ENCODE results near the gene CD84. TPM values are rescaled to one million over a fixed set of nuclear protein-coding genes. Genes with fewer than 3 reads are reported as not detected.

CD84 gene
- polyA plus RNA-seq, 1 of the 3 experiments (the other 2 are of a cell fraction) = not detected

GRCh38 chr1:160539990-160540858, 39.1 kb downstream of the CD84 start:
- H3K36me3 ChIP-seq (replicated peaks in 1 of 2; ENCODE audit: control insufficient read depth in 1 of 2, insufficient read depth in 2 of 2, low read length in 1 of 2) = no peaks in the 10 kb centered on the region
- no peaks in the 10 kb centered on the region for H3K9me3 ChIP-seq
- WGBS (ENCODE audit: low lambda C conversion rate) = 15% methylated on average over 8 of the region's 8 CpGs
- no peaks in the 10 kb centered on the region for H3K79me2 ChIP-seq (ENCODE audit: insufficient read depth)
- POLR2A ChIA-PET = no interaction called here
- no peaks in the 10 kb centered on the region for H3K27me3 ChIP-seq (ENCODE audit: insufficient read depth)
- no peak overlapping the region for H3K4me2 ChIP-seq
- H3K4me1 ChIP-seq (ENCODE audit: control insufficient read depth in 1 of 2, insufficient read depth in 2 of 2, low read depth in 1 of 2, low read length in 1 of 2) = no peaks in the 10 kb centered on the region
- CTCF ChIA-PET = no interaction called here
- no peaks in the 10 kb centered on the region for H3F3A ChIP-seq (replicated peaks; ENCODE audit: insufficient read depth)
- H4K20me1 ChIP-seq (ENCODE audit: insufficient read depth) = no peaks in the 10 kb centered on the region
- no peak overlapping the region for H3K27ac ChIP-seq (ENCODE audit: low read depth in 2 of 2, low read length in 1 of 2)
- H3K9ac ChIP-seq = no peak overlapping the region
- no peak overlapping the region for H3K4me3 ChIP-seq (ENCODE audit: low read depth in 2 of 2, low read length in 1 of 2)
- no peaks in the 10 kb centered on the region for H3K9me2 ChIP-seq
- TF ChIP-seq FOXJ3 (CRISPR knock-in tag; IDR thresholded peaks at IDR 0.05) = no peak
- no peak for TF ChIP-seq MXI1 (IDR thresholded peaks at IDR 0.05; ENCODE audit: low read depth, low read length)
- TF ChIP-seq SIN3A (IDR thresholded peaks at IDR 0.05; ENCODE audit: borderline replicate concordance, low read depth, low read length) = no peak
- TF ChIP-seq JUND (IDR thresholded peaks at IDR 0.05) = no peak
- TF ChIP-seq PBX3 (IDR thresholded peaks at IDR 0.05) = no peak
- no peak for TF ChIP-seq ZBTB33 (IDR thresholded peaks at IDR 0.05; ENCODE audit: borderline replicate concordance, low read depth)
- TF ChIP-seq CHD2 (IDR thresholded peaks at IDR 0.05; ENCODE audit: low read length, partially characterized antibody) = no peak
- TF ChIP-seq IRF3 (IDR thresholded peaks at IDR 0.05; ENCODE audit: low read depth, low read length) = no peak
- no peak for TF ChIP-seq NRF1 (IDR thresholded peaks at IDR 0.05; ENCODE audit: low read depth, low read length)
- TF ChIP-seq FOXM1 (IDR thresholded peaks at IDR 0.05; ENCODE audit: low read depth) = no peak
- no peak for TF ChIP-seq RXRA (IDR thresholded peaks at IDR 0.05; ENCODE audit: borderline replicate concordance, low read depth)
- TF ChIP-seq NFIC (IDR thresholded peaks at IDR 0.05; ENCODE audit: borderline replicate concordance) = no peak
- no peak for TF ChIP-seq MEF2A (IDR thresholded peaks at IDR 0.05; ENCODE audit: borderline replicate concordance, low read depth)
- TF ChIP-seq RAD21 (IDR thresholded peaks at IDR 0.05; ENCODE audit: low read length) = no peak
- TF ChIP-seq GABPA (IDR thresholded peaks at IDR 0.05; ENCODE audit: low read depth) = no peak
- no peak for TF ChIP-seq RCOR1 (IDR thresholded peaks at IDR 0.05; ENCODE audit: low read length)
- no peak for TF ChIP-seq FOSL2 (IDR thresholded peaks at IDR 0.05; ENCODE audit: borderline replicate concordance, low read depth)
- TF ChIP-seq TAF1 (IDR thresholded peaks at IDR 0.05; ENCODE audit: borderline replicate concordance, low read depth, low read length) = no peak
- no peak for TF ChIP-seq REST (IDR thresholded peaks at IDR 0.05; ENCODE audit: low read depth, low read length)
- no peak for TF ChIP-seq POLR2AphosphoS5 (IDR thresholded peaks at IDR 0.05; ENCODE audit: low read depth, low read length)
- DNase-seq = no peak
- no peak overlapping the region for H2AFZ ChIP-seq (ENCODE audit: low read depth)
